ENCODE data around the gene OR2D3. TPM values are rescaled to one million over a fixed set of nuclear protein-coding genes. Genes with fewer than 3 reads are reported as not detected.

The OR2D3 gene
- total RNA-seq, 2 experiments from 2014 or later, result not detected

- BruUV-seq (replicated peaks), result no TSS peak
- H3K9me2 ChIP-seq (ENCODE audit: insufficient read depth, low read length), result no peaks in the 10 kb centered on the region
- ChIA-PET CTCF (ENCODE audit: unreplicated experiment) (no interaction called here), POLR2A (interaction anchor here (0.7 kb wide), 1 partner anchor 793 kb away, joined by 4 read pairs; no protein-coding TSS in a partner anchor)
- H3K79me2 ChIP-seq (ENCODE audit: insufficient read depth, low read depth, low read length), result no peaks in the 10 kb centered on the region
- no peak overlapping the region for H3K4me3 ChIP-seq (ENCODE audit: low read depth, low read length, poor library complexity, severe bottlenecking)
- H3K27ac ChIP-seq (ENCODE audit: low read depth, low read length, poor library complexity, severe bottlenecking), result no peak overlapping the region
- H4K20me1 ChIP-seq (ENCODE audit: insufficient read depth, low read length), result no peaks in the 10 kb centered on the region
- TF ChIP-seq CTCF (conservative IDR thresholded peaks at IDR 0.05; ENCODE audit: low read length), result no peak
- no peak for TF ChIP-seq EZH2phosphoT487 (IDR thresholded peaks at IDR 0.05; ENCODE audit: borderline replicate concordance, low read depth, low read length)
- DNase-seq (ENCODE audit: low spot score), result no peak
- H3K36me3 ChIP-seq (ENCODE audit: insufficient read depth, low read length), result no peaks in the 10 kb centered on the region
- intact Hi-C loops (cut with micrococcal nuclease; ENCODE audit: unreplicated experiment), result no loop called here
- H3K4me1 ChIP-seq (ENCODE audit: insufficient read depth, low read length, poor library complexity, severe bottlenecking), result no peaks in the 10 kb centered on the region
- peaks cover 6% of the 10 kb centered on the region; the same call in 1 of the 2 replicates for H3K9me3 ChIP-seq (ENCODE audit: low read length)
- H2AFZ ChIP-seq (ENCODE audit: low read length), result no peak overlapping the region
- H3K4me2 ChIP-seq (ENCODE audit: low read length), result no peak overlapping the region
Observed at GRCh38 chr11:6889835-6890234, 31.0 kb upstream of the OR2D3 start.

GRCh38 chr11:6892400-6892799, 28.4 kb upstream of the OR2D3 start, which contains the start of gene OR2D2:
OR2D2 (minus strand) TSS chr11:6892500; CDS start chr11:6892500, 0 bp downstream.
- intact Hi-C loops (cut with micrococcal nuclease; ENCODE audit: unreplicated experiment), result no loop called here
- H3K9me2 ChIP-seq (ENCODE audit: insufficient read depth, low read length), result no peaks in the 10 kb centered on the region
- no peak within 1 kb of the TSS for H3K4me3 ChIP-seq (ENCODE audit: low read depth, low read length, poor library complexity, severe bottlenecking)
- no peak within 1 kb of the TSS for H3K27ac ChIP-seq (ENCODE audit: low read depth, low read length, poor library complexity, severe bottlenecking)
- POLR2A ChIA-PET, result no interaction called here
- no TSS peak for BruUV-seq (replicated peaks)
- no peak within 1 kb of the TSS for H3K4me2 ChIP-seq (ENCODE audit: low read length)
- H3K4me1 ChIP-seq (ENCODE audit: insufficient read depth, low read length, poor library complexity, severe bottlenecking), result no peaks in the 10 kb centered on the region
- H3K9me3 ChIP-seq (ENCODE audit: low read length), result peaks cover 6% of the 10 kb centered on the region; the same call in 1 of the 2 replicates
- H3K79me2 ChIP-seq (ENCODE audit: insufficient read depth, low read depth, low read length), result no peaks in the 10 kb centered on the region
- DNase-seq (ENCODE audit: low spot score), result no peak
- CTCF ChIA-PET (ENCODE audit: unreplicated experiment), result no interaction called here
- H4K20me1 ChIP-seq (ENCODE audit: insufficient read depth, low read length), result no peaks in the 10 kb centered on the region
- TF ChIP-seq CTCF (conservative IDR thresholded peaks at IDR 0.05; ENCODE audit: low read length) (no peak), EZH2phosphoT487 (IDR thresholded peaks at IDR 0.05; ENCODE audit: borderline replicate concordance, low read depth, low read length) (no peak)
- H3K36me3 ChIP-seq (ENCODE audit: insufficient read depth, low read length), result no peaks in the 10 kb centered on the region
- H2AFZ ChIP-seq (ENCODE audit: low read length), result no peak within 1 kb of the TSS

GRCh38 chr11:6894097-6894496, 26.7 kb upstream of the OR2D3 start:
- Histone ChIP-seq H3K4me2 (ENCODE audit: low read length) (no peak overlapping the region), H3K79me2 (ENCODE audit: insufficient read depth, low read depth, low read length) (no peaks in the 10 kb centered on the region), H3K9me3 (ENCODE audit: low read length) (no peaks in the 10 kb centered on the region), H3K9me2 (ENCODE audit: insufficient read depth, low read length) (no peaks in the 10 kb centered on the region), H3K4me1 (ENCODE audit: insufficient read depth, low read length, poor library complexity, severe bottlenecking) (no peaks in the 10 kb centered on the region), H2AFZ (ENCODE audit: low read length) (no peak overlapping the region), H4K20me1 (ENCODE audit: insufficient read depth, low read length) (no peaks in the 10 kb centered on the region), H3K27ac (ENCODE audit: low read depth, low read length, poor library complexity, severe bottlenecking) (no peak overlapping the region), H3K36me3 (ENCODE audit: insufficient read depth, low read length) (no peaks in the 10 kb centered on the region), H3K4me3 (ENCODE audit: low read depth, low read length, poor library complexity, severe bottlenecking) (no peak overlapping the region)
- TF ChIP-seq EZH2phosphoT487 (IDR thresholded peaks at IDR 0.05; ENCODE audit: borderline replicate concordance, low read depth, low read length), result no peak
- TF ChIP-seq CTCF (conservative IDR thresholded peaks at IDR 0.05; ENCODE audit: low read length), result no peak
- ChIA-PET POLR2A (no interaction called here), CTCF (ENCODE audit: unreplicated experiment) (no interaction called here)
- intact Hi-C loops (cut with micrococcal nuclease; ENCODE audit: unreplicated experiment), result no loop called here
- no peak for DNase-seq (ENCODE audit: low spot score)
- no TSS peak for BruUV-seq (replicated peaks)

Data from OCI-LY7 (cell line).